GM21528 (cell line): ENCODE data around the gene ERMAP.
"Not testable (repeated sequence)": the region's sequence is repeated elsewhere in the genome, so short reads cannot be mapped to it uniquely, and the experiment has no call there.

ENCODE experiments used
- ATAC-seq: cut with Tn5 transposase; IDR thresholded peaks from one replicate; pipeline ENCODE4 v1.9.1; 2021; ENCODE audit warnings: mild to moderate bottlenecking, moderate library complexity; ENCODE audit not compliant: unreplicated experiment, low FRiP score

ERMAP gene

DNA sequence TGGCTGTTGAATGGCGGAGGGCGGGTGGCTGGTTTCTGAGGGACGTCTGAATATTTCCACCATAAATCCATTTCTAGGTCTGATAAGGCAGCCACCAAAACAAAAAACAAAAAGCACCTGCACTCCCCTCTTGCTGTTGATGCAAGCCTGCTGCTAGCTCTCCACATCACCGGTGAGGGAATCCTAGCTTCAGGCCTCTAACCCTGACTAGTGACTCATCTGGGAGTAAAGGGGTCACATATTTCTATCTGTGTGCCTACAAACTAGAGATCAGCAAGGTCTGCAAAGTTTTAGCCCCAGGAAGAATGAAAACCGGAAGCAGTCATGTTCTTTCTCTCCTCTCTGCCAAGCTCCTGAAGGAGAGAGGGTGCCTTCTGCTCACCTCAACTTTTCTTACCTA, 10.3 kb upstream of the ERMAP start:
- no peak for ATAC-seq

- ATAC-seq, result no peak
Observed at GRCh38 chr1:42807056-42807668, 9.8 kb upstream of the ERMAP start.

DNA sequence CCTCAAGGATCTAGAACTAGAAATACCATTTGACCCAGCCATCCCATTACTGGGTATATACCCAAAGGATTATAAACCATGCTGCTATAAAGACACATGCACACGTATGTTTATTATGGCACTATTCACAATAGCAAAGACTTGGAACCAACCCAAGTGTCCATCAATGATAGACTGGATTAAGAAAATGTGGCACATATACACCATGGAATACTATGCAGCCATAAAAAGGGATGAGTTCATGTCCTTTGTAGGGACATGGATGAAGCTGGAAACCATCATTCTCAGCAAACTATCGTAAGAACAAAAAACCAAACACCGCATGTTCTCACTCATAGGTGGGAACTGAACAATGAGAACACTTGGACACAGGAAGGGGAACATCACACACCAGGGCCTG, 2.1 kb upstream of the ERMAP start:
- ATAC-seq, result not testable (repeated sequence)

DNA sequence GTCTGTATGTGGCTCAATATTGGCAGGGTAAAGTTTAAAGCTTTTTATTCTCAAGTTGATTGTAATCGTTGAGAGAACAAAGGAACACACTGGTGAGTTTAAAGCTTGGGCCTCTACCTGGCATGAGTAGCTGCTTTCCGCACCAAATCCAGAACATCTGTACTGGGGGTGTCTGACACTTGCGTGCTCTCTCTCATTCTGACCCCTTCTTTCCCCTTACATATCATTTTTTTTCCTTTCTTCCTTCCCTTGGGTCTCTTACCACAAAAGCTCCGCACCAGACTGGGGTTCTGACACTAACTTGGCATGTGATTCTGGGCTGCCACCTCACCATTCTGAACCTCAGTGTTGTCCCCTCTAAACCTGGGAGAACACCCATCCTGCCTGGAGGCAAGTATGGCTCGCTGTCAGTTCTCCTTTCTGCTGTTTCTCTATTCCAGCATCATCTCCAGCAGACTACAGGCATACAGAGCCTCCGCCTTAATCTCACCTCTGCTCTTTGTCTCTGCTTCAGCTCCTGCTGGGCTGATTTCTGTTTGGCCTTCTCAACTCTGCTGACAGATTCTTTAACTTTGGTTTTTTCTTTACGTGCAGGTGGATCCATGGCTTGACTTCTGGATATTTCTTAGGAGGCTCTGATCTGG, 859 bp upstream of the ERMAP start:
- peak; percentile 2 for ATAC-seq

DNA sequence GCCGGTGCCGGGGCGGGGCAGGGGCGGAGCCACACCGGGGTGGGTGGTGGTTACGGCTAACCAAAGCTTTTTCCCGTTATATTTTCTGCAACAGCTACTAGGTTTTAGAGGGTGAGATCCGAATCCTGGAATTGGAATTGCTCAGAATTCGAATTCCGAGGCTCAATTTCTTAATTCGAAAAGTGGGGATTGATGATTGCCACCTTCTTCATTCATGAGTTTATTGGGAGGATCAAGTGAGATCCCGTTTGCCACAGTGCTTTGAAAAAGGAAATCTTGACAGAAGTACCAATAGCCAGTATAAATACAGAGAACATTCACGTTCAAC, 482 bp downstream of the ERMAP start:
- no peak for ATAC-seq

DNA sequence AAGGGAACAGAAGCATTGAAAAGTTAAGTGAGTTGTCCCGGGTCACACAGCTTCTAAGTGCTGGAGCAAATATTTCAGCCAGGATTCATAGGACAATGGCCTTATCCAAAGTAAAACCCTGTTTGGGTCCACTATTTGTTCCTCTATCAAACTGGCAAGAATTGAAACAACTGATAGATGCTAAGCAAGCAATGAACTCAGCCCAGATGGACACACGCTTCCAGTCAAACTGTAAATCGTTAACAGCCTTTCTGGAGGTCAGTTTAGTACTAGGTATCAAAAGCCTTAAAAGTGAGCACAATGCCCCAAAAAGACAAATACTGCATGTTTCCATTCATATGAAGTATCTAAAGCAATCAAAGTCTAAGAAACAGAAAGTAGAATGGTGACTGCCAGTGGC, 1.1 kb downstream of the ERMAP start:
- no peak for ATAC-seq

- ATAC-seq, result no peak
Observed at GRCh38 chr1:42820813-42821212, 3.9 kb downstream of the ERMAP start.

GRCh38 chr1:42821690-42822089, 4.8 kb downstream of the ERMAP start:
- ATAC-seq, result no peak

DNA sequence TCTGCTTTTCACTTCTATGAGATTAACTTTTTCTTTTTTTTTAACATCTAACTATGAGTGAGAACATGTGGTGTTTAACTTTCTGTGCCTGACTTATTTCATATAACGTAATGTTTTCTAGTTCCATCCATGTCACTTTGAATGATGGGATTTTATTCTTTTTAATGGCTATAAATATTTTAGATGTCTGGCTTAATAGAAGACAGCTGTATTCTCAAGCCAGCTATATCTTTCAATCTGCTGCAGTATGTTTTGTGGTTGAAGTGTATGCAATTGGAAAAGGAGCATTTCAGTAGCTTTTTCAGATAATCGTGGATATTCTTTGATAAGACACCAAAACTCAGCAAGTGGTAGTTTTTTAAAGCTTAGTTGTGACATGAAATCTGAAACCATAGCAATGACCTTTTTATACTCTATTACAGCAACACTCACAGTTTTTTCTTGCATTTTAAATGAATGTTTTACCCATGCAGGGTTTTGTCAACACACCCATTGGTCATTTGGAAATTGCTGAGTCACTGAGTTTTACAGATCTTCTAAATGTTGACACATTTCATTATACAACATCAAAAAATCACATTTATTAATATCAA, 6.0 kb downstream of the ERMAP start:
- ATAC-seq, result no peak

DNA sequence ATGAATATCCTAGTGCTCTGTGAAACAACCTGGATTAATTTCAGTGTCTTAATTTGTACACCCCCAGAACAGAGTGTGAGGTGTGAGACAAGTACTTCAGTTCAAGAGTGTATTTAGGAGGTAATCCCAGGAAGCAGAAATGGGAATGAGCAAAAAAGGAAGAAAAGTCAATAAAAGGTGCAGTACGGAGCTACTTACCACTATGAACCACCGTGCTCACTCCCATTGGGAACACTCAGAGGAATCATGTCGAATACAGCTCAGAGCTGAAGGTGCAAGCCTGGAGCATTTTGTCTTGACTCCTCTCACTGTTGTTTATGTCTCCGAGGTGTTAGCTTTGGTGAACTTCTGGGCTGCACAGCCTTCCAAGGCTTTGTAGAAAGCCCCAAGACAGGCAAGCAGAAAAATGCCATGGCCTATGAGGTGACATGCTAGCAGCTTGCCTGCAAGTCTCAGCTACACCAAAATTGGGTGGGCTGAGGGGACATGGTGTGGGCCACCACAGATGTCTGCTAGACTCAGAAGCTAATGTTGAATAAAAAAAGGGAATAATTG, 7.6 kb downstream of the ERMAP start:
- ATAC-seq, result no peak

DNA sequence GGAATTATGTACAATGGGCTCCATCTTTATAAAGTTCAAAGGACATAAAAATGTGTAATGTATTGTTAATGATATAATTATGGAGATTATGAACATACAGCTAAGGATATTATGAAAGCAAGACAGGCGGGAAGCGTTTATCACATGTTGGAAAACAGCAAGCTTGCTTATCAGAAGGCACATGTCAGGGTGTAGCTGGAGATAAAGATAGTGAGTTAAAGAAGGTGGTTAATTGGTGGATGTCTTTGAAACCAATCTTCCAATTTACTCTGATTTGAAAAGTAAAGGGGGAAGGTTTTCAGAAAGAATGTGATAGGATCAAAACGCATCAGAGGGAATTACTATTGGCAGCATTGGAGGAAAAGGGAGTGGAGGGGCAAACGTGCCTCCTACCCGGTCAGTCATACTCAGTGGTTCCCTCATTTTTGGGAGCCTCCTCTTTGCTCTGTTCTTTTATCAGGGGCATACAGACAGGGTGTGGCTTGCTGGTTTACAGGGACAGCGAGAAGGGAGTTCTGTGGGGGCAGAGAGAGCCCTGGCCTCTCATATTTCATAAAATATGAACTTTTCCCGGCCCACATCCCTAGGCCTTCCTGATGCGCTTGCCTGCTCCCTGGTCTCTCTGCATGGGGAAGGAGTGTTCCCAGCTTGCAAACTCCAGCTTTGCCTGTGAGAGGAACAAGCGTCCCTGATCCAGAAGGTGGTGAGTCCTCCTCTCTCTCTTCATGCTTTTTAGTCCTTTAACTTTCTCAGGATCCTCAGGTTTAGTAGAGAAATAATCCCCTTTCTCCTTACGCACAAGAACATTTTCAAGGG, 8.3 kb downstream of the ERMAP start:
- ATAC-seq, result no peak

DNA sequence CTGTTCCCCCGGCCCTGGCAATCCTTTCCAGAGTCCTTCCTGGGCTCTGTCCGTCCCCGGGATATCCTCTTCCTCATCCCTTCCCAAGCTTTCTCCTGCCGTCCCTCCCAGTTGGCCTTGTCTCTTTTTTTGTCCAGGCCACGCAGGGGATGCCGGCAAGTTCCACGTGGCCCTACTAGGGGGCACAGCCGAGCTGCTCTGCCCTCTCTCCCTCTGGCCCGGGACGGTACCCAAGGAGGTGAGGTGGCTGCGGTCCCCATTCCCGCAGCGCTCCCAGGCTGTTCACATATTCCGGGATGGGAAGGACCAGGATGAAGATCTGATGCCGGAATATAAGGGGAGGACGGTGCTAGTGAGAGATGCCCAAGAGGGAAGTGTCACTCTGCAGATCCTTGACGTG, 13.7 kb downstream of the ERMAP start:
- no peak for ATAC-seq

GRCh38 chr1:42831273-42831672, 14.4 kb downstream of the ERMAP start:
- ATAC-seq, result no peak

GRCh38 chr1:42832641-42833240, 15.8 kb downstream of the ERMAP start:
- no peak for ATAC-seq

DNA sequence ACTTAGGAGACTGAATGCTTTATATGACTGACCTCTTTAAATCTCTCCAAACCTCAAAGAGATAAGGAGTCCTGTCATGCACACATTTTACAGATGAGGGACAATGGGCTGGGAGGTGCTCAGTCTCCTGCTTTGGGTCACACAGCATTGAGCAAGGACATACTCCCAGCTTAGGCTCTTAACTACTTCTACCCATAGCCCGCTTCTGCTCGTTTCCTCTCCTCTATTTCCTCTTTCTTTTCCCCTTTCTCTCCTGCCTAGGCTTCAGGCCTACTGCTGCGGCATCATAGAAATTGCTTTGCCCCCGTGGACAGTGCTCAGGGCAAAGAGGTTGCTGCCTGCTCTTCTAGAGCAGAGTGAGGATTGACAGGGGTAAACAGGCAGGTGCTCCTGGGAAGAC, 17.1 kb downstream of the ERMAP start:
- ATAC-seq, result no peak

GRCh38 chr1:42834803-42835202, 17.9 kb downstream of the ERMAP start:
- no peak for ATAC-seq

- no peak for ATAC-seq
Observed at GRCh38 chr1:42835422-42835821, 18.5 kb downstream of the ERMAP start.

DNA sequence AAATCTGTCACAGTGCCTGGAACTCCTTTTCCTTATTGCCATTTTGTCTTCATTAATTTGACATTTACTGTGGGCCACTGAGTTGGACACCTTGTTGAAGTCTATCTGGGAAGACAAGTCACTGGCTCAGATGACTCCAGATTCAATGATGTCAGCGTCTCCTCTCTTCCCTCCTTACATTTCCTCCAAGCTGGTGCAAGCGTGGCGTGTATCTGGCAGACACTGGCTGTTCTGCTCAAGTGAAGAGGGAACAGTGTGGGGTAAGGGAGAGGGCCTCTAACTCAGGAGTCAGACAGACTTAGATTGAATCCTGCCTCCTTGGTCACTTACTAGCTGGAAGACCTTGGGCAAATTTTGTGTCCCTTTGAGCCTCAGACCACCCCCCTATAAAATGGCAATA, 20.8 kb downstream of the ERMAP start:
- no peak for ATAC-seq

- ATAC-seq, result no peak
Observed at GRCh38 chr1:42838482-42839190, 21.7 kb downstream of the ERMAP start.

DNA sequence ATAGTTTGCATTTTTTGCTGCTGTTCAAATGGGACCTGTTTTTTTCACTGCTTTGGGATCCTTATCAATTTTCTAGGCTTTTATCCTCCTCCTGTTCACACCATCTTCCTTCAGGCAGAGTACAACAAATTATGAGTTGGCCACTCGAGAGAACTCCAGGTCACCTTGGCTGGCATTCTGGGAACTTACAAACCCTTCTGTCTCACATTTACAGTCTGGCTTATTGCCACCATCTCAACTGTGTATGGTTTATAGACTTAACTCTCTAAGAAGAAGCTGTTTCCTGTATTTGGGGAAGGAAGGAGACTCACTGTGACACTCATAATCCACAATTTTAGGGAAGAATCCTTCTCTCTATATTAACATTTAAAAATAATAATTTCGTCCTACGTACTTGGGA, 24.1 kb downstream of the ERMAP start:
- no peak for ATAC-seq
